Right renal cortex interstitium (tissue), 3 donors: ENCODE data around the gene NPM3. TPM values are rescaled to one million over a fixed set of nuclear protein-coding genes. Genes with fewer than 3 reads are reported as not detected.

Source experiments
- DNase-seq, 3 donors: peaks; one replicate each; pipeline ENCODE4 v3.0.0-alpha.2; 2013; ENCODE audit warnings: low read depth in 3 of 3, low spot score in 2 of 3
- polyA plus RNA-seq, 3 donors: library from polyadenylated mRNA; unstranded; fragments of 120-200 nt; gene quantifications; one replicate each; pipeline ENCODE4 v1.2.1, GENCODE V29; 2013; ENCODE audit not compliant: insufficient read length in 3 of 3

Gene NPM3
- polyA plus RNA-seq, 3 donors, result 54.1 to 67.9 (median 57.8) TPM

- no peak for DNase-seq
These were observed 7.7 kb downstream of the NPM3 start, which contains the start of gene FGF8 for GRCh38 chr10:101775273-101776160. FGF8 (minus strand) TSS chr10:101776114; CDS start chr10:101775900, 214 bp downstream.

GRCh38 chr10:101774589-101775272 is 8.5 kb downstream of the NPM3 start:
- DNase-seq, result no peak

GRCh38 chr10:101773923-101774588 is 9.2 kb downstream of the NPM3 start:
- no peak for DNase-seq

DNA sequence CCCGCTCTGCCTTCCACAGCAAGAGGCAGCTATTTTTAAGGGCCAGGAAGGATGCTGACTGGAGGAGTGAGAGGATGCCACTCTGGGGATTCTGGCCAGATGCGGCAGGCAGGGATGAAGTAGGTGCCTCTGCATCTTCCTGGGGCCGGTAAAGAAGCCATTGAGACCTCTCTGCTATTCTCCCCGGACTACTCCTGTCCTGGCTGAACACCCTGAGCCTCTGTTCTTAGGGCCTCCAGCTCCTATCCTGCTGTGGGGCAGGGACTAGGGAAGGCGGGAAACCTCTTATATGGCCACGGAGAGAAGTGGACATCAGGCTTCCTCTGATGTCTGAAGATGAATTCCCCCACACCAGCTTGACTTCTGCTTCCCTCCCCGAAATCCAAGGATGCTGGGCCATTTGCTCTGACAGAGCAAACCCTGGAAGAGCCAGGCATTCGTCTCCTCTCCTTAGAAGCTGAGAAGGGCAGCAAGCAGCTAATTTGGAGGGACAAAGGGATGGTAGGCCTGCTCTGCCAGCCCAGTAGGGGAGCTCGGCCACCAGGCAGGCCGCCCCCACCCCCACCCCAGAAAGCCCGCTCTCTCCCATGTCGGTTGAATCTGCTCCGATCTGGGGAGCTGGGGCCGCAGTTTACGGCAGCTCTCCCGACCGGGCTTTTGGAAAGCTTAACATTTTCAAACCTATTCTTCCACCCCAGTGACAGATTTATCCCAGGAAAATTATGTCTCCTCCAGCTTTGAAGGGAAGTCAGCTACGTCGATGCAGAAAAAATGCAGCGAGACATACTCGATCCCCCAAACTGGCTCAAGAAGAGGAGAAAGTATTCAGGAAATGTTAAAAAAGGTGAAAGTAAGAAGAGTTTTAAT is 10.1 kb downstream of the NPM3 start:
- no peak for DNase-seq

- no peak for DNase-seq
These were observed 11.0 kb downstream of the NPM3 start for GRCh38 chr10:101772017-101772894.

GRCh38 chr10:101771380-101771779 is 11.9 kb downstream of the NPM3 start:
- DNase-seq, result no peak

- DNase-seq, result no peak
These were observed 12.7 kb downstream of the NPM3 start for GRCh38 chr10:101770331-101771215.

GRCh38 chr10:101769541-101770180 is 13.6 kb downstream of the NPM3 start:
- no peak for DNase-seq

DNA sequence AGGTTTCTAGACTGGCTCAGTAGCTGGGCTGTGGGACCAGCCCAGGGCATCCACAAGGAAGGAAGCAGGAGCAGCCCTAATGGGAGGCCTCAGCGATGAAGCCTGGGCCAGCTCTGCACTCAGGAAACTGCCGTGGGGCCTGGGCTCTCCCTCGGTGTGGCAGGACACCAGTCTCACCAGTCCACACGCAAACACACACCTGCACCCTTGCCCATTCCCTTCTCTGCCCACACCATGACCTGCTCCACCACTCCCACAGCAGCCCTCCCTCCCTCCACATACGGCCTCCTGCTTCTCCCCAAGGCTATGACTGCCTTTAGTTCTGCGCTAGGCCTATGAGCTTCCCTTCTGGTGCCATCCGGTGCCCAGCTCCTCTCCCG is 14.5 kb downstream of the NPM3 start:
- no peak for DNase-seq

DNA sequence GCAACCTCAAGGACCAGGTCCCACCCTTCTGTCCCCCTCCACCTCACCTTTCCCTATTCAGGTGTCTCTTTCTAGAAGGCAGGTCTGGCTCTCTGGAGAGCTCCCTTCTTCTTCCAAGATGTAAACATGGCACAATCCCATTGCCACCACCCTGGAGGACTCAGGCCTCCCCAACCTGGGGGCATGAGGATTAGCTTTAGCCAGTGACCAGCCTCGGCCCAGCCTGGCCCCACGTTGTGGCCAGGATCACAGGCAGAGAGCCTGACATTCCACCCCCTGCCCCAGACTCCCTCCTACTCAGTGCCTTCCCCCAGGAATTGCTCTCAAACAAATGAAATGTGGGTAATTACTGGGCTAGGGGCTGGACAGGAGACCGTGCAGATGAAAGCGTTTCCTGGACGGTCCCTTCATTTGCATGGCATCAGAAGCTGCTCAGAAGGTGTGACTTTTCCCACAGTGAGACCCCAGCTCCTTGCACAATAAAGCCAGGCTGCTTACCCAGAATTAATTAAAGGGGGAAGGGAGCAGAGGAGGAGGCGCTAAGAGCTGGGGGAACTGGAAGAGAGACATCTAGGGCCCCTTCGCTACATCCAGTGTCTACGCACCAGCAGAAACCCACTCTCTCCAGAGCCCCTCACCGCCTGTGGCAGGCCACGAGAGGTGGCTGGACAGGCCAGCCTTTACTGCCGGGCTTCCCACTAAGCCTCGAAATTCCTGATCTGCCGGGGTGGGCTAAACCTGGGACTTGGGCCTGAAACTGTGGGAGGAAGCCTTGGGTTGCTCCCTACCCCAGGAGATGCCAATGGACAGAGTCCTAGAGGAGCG is 15.1 kb downstream of the NPM3 start:
- no peak for DNase-seq

DNA sequence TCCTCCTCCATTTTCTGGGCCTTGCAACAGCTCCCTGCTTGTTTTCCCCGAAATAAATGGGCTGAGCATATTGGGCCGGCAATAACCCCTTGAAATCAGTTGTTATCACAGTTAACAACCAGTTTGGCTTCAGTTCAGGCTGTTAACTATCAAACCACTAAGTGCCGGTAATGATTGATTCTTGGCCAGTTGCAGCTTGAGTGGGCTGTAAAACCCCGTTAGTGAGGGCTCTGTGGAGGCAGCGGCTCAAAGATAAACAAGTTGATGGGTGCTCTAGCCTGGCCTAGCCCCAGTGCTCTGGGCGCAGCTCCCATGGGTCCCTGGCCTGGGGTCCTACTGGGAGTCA is 15.7 kb downstream of the NPM3 start:
- DNase-seq, result no peak

DNA sequence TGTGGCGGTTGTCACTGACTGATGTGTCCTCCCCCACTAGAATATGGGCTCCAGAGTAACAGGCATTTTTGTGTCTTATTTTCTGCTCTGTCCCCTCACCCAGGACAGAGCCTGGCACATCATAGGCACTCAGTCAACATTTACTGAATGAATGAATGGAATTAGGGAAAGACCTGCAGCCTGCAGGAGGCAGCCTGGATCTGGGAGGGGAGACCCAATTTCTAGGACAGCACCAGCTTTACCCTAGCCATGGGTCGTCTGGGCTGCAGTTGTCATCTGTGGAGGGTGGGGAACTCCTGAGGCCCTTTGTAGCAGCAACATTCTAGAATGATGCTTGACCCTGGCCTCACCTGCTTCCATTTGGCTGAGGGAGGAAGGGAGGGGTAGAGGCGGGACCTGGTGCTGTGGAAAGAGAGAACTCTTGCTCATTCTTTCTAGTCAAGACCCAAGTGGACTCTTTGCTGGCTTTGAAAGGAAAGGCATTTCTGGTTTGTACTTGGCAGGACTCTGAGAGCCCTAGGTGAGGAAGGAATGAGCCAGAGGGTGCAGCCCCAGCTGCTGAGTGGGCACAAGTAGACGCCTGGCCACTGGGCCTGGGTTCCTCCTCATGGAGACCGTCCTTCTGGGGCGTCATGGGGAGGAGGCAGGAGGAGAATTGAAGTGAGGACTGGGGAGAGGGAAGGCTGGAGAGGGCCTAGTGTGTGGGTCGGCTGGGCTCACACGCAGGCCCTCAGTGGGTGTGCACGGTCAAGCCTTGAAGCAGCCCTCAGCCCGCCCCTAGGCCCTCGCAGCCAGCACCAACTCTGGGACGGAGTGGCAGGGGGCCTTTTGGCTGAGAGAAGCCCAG is 16.3 kb downstream of the NPM3 start:
- no peak for DNase-seq

GRCh38 chr10:101766306-101766705 is 16.9 kb downstream of the NPM3 start:
- no peak for DNase-seq

DNA sequence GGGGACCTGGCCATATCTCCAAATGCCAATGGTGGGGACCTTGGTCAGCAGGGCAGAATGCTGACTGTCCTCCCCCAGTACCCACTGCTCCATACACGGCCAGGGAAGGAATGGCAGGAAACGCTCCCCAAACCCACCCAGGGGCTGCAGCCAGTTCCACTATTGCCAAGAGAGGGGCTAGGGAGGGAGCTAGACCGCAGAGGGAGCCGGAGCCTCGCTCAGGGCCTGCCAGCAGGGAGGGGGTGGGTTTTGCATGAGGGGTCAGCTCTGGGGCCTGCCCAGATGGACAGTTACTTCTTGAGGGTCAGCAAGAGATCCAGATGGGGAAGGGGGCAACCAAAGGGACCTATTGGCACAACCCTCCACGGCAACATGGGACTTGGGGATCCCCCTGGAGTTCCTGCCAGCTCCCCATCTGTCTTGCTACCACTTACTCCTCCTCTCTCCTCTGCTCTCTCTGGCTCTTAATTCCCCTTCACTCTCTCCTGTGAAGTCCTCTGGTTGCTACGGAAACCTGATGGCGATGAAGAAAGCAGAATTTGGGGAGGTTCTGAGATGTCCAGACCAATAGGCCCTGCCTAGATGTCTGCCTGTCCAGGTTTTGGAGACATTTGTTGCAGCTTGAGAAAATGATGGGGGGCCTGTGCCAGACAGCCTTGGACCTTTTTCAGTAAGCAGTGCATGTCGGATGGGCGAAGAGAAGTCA is 20.0 kb downstream of the NPM3 start:
- no peak for DNase-seq

- DNase-seq, result no peak
These were observed 20.5 kb downstream of the NPM3 start for GRCh38 chr10:101762736-101763135.

DNA sequence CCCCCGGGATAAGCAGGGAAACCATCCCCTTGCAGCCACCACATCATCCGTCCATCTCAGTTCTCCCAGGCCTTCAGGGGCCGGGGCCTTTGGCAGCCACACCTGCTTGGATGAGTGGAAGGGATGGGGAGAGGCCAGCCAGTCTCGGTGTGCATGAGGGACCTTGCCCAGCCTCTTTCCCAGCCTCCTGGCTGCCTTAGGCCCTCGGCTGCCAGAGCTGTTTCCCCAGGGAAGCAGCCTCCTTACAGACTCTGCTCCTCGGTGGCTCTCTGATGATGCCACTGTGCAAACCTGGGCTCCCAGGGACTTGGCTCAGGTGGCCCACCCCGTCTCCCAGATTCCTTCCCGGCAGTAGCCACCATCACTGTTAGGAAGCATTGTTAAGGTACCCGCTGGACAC is 22.0 kb downstream of the NPM3 start:
- DNase-seq, result no peak
